ENCODE results near the gene RGN.

DNA sequence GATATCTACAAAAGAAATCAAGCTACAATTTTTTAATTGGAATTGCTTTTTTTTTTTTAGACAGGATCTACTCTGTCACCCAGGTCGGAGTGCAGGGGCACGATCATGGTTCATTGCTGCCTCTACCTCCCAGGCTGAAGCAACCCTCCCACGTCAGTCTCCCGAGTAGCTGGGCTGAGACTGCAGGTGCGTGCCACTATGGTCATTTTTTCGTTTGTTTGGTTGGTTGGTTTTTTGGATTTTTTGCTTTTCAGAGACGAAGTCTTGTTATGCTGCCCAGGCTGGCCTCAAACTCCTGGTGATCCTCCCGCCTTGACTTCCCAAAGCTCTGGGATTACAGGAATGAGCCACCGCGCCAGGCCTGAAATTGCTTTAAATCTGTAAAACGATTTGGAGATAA is 15.6 kb downstream of the RGN start:
- TF ChIP-seq MAX (IDR thresholded peaks at IDR 0.05; ENCODE audit: low read depth, low read length), result no peak
- no peak for TF ChIP-seq POLR2A (IDR thresholded peaks at IDR 0.05; ENCODE audit: extremely low read depth, insufficient read length)
- no peak for TF ChIP-seq CTCF (IDR thresholded peaks at IDR 0.05; ENCODE audit: low read depth, low read length)
